GM19025 (cell line): ENCODE measurements around the gene ZNF595.
"Not testable (repeated sequence)": the region's sequence is repeated elsewhere in the genome, so short reads cannot be mapped to it uniquely, and the experiment has no call there.

Source experiments
- ATAC-seq: cut with Tn5 transposase; IDR thresholded peaks from one replicate; pipeline ENCODE4 v1.9.1; 2021; ENCODE audit warnings: mild to moderate bottlenecking, low read depth, moderate library complexity; ENCODE audit not compliant: unreplicated experiment

ZNF595 gene

DNA sequence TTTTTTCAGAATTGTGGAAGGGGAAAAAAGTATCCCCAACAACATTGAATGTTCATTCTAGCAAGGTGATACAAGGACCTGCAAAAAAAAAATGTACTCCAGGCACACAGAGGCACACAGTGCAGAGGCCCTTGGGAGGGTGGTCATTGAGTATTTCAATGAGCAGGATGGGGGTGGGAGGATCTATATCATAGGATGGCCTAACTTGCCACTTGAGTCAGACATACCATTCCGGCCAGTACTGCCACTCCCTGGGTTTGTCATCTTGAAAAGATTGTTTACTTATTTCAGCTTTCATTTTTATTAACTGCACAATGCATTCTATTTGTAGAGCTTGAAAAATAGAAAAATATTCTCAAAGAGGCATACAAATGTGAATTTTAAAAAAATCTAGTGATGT, 18.7 kb downstream of the ZNF595 start:
- ATAC-seq, result no peak

DNA sequence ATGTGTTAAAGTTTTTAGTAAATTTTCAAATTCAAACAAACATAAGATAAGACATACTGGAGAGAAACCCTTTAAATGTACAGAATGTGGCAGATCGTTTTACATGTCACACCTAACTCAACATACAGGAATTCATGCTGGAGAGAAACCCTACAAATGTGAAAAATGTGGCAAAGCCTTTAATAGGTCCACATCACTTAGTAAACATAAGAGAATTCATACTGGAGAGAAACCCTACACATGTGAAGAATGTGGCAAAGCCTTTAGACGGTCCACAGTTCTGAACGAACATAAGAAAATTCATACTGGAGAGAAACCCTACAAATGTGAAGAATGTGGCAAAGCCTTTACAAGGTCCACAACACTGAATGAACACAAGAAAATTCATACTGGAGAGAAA, 32.8 kb downstream of the ZNF595 start:
- ATAC-seq, result no peak

DNA sequence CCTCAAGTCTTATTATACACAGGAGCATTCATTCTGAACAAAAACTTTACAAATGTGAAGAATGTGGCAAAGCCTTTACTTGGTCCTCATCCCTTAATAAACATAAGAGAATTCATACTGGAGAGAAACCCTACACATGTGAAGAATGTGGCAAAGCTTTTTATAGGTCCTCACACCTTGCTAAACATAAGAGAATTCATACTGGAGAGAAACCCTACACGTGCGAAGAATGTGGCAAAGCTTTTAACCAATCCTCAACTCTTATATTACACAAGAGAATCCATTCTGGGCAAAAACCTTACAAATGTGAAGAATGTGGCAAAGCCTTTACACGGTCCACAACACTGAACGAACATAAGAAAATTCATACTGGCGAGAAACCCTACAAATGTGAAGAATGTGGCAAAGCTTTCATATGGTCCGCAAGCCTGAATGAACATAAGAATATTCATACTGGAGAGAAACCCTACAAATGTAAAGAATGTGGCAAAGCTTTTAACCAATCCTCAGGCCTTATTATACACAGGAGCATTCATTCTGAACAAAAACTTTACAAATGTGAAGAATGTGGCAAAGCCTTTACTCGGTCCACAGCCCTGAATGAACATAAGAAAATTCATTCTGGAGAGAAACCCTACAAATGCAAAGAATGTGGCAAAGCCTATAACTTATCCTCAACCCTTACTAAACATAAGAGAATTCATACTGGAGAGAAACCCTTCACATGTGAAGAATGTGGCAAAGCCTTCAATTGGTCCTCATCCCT, 33.6 kb downstream of the ZNF595 start:
- ATAC-seq, result not testable (repeated sequence)

DNA sequence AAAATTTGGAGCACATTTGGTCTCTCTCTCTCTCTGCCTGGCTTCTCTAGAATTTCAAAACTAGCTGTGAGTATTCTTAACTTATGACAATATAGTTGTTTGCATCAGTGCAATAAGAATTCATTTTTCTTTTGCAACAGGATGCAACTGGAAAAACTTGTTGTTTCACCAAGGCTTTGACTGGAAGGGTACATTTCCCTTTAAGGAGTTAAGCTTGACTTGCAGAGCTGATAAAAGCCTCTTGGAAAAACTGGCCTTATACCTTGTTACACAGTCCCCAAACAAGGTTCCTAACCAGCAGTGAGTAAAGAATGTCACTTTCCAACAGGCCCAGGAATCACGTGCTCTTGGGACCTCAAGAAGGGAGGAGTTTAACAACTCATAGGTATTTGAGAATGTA, 45.3 kb downstream of the ZNF595 start:
- ATAC-seq, result no peak

DNA sequence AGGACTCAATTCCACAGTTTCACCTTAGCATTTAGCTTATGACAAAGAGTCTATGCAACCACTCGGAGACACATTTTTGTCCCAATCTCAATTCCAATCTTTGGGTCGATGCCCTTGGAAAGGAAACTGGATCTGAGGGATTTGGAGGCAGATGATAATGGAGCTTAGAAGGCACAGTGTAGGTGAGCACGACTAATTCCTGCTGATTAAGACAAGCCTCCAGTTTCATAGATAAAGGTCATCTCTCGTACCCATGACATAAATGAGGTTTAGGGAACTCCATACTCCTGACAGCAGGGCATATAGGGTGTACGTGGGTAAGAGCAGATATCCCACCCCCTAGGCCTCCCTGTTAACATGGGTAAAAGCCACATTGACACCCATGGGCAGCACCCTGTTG, 46.7 kb downstream of the ZNF595 start:
- no peak for ATAC-seq

DNA sequence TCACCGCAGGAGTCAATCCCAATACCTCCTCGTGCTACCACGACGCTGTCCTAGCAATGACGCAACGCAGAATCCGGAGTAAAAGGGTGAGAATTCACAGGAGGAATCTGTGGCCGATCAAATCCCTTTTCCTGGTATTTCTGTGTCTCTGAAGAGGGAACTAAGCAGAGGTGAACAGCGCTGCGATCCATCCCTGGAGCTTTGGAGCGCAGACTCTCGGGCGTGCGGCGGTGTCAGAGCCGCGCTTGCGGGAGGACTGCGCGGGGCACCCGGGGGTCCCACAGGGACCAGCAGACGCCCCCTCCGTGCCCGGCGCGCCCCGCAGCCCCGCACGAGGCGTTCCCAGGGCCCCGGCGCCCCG, 53.9 kb downstream of the ZNF595 start:
- no peak for ATAC-seq

DNA sequence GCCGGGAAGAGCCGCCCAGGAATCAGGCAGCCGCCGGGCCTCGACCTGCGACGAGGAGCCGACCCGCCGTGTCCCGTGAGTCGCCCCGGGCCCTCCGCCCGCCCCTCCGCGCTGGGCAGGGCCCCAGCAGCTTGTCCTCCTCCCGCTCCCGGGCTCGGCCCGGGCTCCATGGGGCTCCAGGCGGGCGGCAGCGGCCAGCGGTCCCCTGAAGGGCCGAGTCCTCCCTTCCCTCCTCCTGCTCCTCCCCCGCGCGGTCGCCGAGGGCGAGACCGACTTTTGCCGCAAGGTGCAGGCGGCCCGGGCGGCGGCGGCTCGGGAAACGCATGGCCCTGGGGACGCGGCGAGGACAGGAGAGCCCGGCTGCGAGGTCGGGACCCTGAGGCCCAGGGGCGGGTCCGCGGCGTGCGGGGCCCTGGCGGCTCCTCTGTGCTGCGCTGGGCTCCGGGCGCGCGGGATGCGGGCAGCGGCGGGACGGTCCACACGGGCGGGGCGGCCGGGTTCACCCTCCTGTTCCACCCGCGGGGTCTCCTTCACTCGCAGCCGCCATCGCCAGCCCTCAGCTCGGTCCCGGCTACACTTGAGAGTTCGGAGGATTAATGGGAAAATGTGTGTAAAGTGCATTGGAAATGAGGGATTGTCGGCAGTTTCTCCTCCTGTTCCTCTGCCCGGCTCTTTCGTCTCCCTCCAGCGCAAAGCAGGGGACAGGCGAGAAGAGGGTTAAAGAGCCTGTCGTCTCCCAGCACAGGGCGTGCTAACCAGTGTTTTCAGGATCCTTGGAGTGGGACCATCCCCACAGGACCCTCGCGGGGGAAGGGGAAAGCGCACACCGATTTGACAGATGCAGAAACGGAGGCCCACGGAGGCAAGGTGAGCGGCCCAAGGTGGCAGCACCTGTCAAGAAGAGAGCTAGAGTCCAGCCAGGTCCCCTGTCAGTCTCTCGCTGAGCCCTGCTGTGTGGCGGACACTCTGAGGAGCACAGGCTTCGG, 54.6 kb downstream of the ZNF595 start:
- ATAC-seq, result no peak

DNA sequence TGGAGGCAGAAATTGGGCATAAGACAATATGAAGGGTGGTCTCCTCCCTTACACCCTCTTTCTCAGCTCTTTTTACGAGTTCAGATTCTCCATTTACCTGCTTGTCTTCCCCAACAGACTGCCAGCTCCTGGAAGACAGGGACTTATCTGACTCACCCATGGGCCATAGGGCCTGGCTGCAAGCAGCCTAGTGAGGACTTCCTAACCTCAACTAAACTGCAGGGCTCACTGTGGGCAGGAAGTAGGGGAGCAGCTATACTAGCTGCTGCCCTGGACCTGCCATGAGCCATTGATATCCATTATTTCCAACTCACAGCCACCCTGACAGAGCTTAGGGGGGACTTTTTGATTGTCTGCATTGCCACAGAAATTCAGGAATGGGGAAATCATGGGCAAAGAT, 59.6 kb downstream of the ZNF595 start:
- ATAC-seq, result no peak

DNA sequence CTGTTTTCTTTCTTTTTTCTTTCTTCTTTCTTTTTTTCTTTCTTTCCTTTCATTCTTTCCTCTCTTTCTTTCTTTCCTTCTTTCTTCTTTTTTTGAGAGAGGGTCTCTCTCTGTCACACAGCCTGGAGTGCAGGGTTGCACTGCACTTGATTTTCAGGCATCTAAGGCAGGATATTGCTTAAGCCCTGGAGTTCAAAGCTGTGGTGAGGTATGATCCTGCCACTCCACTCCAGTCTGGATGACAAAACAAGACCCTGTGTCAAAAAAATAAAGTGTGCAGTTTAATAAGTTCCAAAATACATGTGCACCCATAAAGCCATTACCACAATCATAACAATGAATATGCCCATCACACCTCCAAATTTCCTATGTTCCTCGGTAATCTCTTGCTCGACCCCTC, 60.6 kb downstream of the ZNF595 start:
- ATAC-seq, result no peak

DNA sequence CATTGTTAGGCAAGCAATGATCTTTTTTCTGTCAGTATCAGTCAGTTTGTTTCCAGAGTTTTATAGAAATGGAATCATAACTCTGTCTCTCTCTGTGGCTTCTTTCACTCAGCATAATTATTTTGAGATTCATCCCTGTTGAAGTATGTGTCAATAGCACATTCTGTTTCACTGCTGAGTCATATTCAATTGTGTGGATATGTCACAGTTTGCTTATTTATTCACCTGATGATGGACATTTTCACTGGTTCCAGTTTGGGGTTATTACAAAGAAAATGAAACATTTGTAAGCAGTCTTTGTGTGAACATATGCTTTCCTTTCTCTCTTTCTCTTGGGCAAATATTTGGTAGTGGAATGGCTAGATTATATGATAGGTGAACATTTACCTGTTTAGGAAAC, 61.0 kb downstream of the ZNF595 start:
- no peak for ATAC-seq

DNA sequence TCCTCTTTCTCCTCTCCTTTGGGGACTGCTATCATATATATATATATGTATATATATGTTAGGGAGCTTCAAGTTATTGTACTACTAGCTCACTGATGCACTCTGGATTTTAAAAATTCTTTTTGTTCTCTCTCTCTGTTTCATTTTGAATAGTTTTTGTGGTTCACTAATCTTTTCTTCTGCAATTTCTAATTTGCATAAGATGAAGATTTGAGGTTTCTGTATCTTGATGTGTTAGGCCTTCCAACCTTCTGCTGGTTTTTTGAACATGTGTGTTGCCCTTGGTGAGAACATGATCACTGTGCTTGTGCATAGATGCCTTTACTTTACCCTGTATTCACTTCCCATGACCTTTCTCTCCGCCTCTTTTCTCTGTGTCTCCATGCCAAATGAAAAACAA, 63.4 kb downstream of the ZNF595 start:
- no peak for ATAC-seq

DNA sequence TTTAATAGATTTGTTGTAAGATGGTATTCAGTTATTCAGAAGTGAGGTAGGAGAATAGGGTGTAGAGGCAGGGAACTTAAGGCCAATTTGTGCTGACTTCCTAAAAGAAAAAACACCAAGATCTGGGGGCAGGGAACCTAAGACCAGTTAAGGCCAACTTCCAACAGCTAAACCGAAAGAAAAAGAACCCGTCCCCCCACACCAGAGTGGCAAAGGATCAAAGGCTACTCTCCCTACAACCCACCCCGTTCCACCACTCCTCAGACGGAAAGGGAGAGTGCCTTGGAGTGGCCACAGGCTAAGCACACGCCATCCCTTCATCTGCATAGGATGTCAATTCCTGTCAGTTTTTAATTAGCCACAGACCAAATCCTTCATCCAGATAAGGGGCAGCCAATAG, 67.5 kb downstream of the ZNF595 start:
- no peak for ATAC-seq

DNA sequence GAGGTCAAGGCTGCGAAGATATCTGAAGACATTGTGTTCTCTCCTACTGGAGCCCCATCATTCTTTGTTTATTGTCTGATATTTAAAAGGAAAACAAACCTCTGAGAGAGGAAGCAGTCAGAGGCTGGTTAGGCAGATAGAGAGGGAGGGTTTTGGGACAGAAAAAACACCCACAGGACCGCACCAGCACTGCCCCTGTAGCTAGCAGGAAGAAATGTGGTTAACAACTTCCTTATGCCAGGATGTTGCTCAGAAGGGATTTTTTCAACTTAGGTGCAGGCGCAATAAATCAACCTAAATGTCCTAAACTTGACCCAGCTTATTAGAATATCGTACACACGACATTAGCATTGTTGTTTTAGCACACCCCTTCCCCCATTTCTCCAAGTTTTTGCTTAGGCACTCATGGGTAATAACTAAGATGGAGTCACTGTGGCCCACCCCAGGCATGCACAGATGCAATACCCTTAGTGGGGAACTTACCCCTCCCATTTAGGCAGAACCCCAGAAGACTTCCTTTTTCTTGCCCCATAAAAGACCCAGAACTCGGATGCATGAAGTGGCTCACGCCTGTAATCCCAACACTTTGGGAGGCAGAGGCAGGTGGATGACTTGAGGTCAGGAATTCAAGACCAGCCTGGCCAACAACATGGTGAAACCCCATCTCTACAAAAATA, 68.4 kb downstream of the ZNF595 start:
- ATAC-seq, result no peak

DNA sequence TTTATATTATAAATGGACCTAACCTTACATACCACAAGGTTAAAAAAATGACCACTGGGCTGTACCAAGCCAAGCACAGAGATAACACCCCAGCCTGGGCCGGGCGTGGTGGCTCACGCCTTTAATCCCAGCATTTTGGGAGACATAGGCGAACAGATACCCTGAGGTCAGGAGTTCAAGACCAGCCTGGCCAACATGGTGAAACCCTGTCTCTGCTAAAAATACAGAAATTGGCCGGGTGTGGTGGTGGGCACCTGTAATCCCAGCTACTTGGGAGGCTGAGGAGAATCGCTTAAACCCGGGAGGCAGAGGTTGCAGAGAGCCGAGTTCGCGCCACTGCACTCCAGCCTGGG, 70.8 kb downstream of the ZNF595 start:
- not testable (repeated sequence) for ATAC-seq

DNA sequence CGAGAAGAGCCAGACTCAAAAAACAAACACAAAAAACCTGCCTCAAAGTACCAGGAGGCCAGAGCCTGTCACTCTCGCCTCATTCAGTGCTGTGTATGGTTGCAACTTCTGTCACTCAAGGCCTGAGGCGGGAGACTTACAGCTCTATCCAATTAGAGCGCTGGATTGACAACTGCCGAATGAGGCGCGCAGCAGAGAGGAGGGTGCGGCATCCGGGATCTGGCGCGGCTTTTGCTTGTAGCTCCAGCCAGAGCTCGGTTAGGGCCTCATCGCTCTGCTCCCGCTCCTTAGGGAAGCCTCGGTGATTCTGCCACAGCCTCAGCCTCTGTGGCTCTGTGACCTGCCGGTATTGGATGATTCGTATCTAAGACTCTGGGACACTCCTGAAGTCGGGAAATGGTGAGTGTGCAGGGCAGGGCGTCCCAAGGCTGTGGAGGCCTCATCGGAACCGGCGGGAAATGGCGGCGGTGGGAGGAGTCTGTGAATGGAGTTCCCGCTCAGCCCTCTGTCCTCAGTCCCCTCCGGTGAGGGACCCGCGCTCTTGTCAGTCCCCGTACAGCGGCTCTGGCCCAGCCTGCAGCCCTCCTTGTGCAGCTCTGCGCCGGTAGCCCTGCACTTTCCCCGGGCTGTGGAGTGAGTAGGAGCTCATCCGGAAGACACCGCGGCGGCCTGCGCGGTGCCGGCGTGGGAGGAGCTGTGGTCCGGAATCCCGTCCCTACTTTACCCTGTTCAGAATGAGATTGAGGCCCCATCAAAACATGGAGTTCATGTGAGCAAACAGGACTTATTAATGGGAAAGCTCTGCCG, 71.4 kb downstream of the ZNF595 start, which contains the start of gene ZNF718:
Gene ZNF718, plus strand, starts transcription at position 227 of the 807 bp plus-strand sequence. Its CDS starts 170 bp downstream, at position 397.
- ATAC-seq, result peak; percentile 98

DNA sequence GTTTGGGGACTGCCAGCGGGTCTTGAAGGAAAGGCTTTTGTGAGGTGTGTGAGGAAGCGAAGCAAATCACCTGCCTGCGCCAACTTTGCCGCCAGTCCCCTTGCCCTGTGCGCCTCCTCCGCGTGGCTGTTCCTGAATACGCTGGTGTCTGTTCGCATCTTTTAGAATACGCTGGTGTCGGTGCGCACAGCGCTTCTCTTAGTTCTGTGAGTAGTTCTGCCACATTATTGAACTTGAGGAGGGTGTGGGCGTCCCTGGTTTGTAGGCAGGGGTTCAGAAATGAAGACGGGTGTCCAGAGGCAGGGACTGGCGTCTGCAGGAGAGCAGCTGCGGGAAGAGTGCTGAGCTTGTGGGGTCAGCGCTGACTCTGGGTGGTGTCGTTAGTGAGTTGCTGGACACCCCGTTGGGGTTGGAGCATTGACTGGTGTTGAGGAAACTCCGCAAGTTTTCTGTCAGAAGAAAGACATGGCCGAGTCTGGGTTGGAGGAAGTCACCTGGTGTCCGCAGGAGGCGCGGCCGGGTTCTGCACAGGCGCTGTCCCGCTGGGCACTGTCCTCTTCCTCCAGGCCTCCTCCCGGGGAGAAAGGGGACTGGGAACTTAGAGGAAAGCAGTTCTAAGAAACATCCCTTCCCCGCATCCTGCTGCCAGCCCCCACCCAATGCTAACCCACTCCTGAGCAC, 72.1 kb downstream of the ZNF595 start:
- peak; percentile 13 for ATAC-seq

DNA sequence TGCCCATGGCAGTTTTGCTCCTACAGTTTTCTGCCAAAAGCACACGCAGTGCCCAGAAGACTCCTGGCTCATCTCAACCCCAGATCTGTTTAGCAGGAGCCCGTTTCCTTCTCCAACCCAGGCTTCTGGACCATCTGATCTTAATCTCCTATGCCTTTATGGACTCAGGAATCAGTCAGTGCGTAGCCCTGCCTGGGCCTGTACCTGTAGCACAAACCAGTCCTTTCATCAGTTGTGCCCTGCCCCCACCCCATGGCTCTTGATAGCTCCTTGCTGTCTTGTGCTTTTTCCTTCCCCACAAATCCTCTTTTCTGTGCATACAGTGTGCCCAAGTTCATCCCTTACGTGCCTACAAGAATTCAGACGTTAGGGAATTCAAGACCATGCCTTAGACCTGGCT, 72.7 kb downstream of the ZNF595 start:
- no peak for ATAC-seq

DNA sequence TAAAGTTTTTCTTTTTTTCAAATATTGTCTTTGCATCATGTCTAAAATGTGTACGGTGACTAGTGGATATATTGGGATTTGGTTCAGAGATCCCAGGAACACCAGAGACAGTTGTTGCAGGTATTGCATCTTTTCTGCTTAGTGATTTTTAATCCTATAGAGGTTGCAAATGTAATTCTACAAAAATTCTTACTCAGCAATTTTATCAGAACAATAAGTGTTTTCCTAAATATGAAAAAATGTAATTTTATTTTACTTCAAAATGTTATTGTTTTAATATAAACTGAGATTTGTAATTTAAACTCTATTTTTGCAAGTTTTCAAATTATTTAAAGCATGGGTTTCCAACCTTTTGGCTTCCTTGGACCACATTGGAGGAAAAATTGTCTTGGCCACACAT, 79.4 kb downstream of the ZNF595 start:
- ATAC-seq, result no peak
